H9 (cell line): ENCODE measurements around the gene KDF1. TPM values are rescaled to one million over a fixed set of nuclear protein-coding genes. Genes with fewer than 3 reads are reported as not detected.

ENCODE experiments used
- DNase-seq: peaks from one replicate; pipeline ENCODE4 v3.0.0-alpha.2; 2017
- H2AFZ ChIP-seq: one replicate; pipeline ENCODE4 v1.6.1; 2013; ENCODE audit warnings: mild to moderate bottlenecking, low read length, control low read depth, moderate library complexity
- H2AK5ac ChIP-seq: 2 replicates; pipeline ENCODE4 v1.6.1; 2013; ENCODE audit warnings: low read length, control low read depth, mixed read lengths; ENCODE audit not compliant: insufficient read length
- H2BK120ac ChIP-seq: one replicate; pipeline ENCODE4 v1.6.1; 2013; ENCODE audit warnings: low read depth, mild to moderate bottlenecking, low read length, control low read depth, inconsistent platforms; ENCODE audit not compliant: poor library complexity, severe bottlenecking
- H2BK12ac ChIP-seq: 2 replicates; pipeline ENCODE4 v1.6.1; 2013; ENCODE audit warnings: low read length, control low read depth, mixed read lengths, low read depth; ENCODE audit not compliant: insufficient read length
- H2BK15ac ChIP-seq: 2 replicates; pipeline ENCODE4 v1.6.1; 2013; ENCODE audit warnings: low read depth, low read length, control low read depth
- H2BK20ac ChIP-seq: one replicate; pipeline ENCODE4 v1.6.1; 2013; ENCODE audit warnings: low read depth, mild to moderate bottlenecking, low read length, control low read depth, inconsistent platforms; ENCODE audit not compliant: poor library complexity, severe bottlenecking
- H2BK5ac ChIP-seq: 2 replicates; pipeline ENCODE4 v1.6.1; 2013; ENCODE audit warnings: low read length, control low read depth, mixed read lengths; ENCODE audit not compliant: insufficient read length
- H3K14ac ChIP-seq: 2 replicates; pipeline ENCODE4 v1.6.1; 2013; ENCODE audit warnings: low read length, control low read depth; ENCODE audit not compliant: insufficient read depth
- H3K18ac ChIP-seq: 2 replicates; pipeline ENCODE4 v1.6.1; 2013; ENCODE audit warnings: low read depth, mild to moderate bottlenecking, mixed read lengths, low read length, control low read depth; ENCODE audit not compliant: insufficient read length
- H3K23ac ChIP-seq: 2 replicates; pipeline ENCODE4 v1.6.1; 2013; ENCODE audit warnings: low read length, control low read depth, mixed read lengths, low read depth; ENCODE audit not compliant: insufficient read length
- H3K23me2 ChIP-seq: 2 replicates; pipeline ENCODE4 v1.6.1; 2013; ENCODE audit warnings: low read depth, mild to moderate bottlenecking, mixed read lengths, low read length, control low read depth; ENCODE audit not compliant: insufficient read length, poor library complexity, severe bottlenecking
- H3K27ac ChIP-seq: 2 replicates; pipeline ENCODE4 v1.5.1; 2013; ENCODE audit warnings: low read length, control low read depth, mixed read lengths, low read depth; ENCODE audit not compliant: insufficient read length
- H3K27me3 ChIP-seq: 2 replicates; pipeline ENCODE4 v1.6.1; 2013; ENCODE audit warnings: low read length, control low read depth, inconsistent platforms; ENCODE audit not compliant: insufficient read depth
- H3K4ac ChIP-seq: 2 replicates; pipeline ENCODE4 v1.6.1; 2013; ENCODE audit warnings: low read depth, mild to moderate bottlenecking, control low read depth, inconsistent platforms, low read length, moderate library complexity
- H3K4me1 ChIP-seq: 2 replicates; pipeline ENCODE4 v1.6.1; 2013; ENCODE audit warnings: low read length, control low read depth, inconsistent platforms; ENCODE audit not compliant: insufficient read depth
- H3K4me2 ChIP-seq: 2 replicates; pipeline ENCODE4 v1.6.1; 2013; ENCODE audit warnings: low read length, control low read depth, mixed read lengths; ENCODE audit not compliant: insufficient read length, insufficient read depth
- H3K56ac ChIP-seq: 2 replicates; pipeline ENCODE4 v1.6.1; 2013; ENCODE audit warnings: low read depth, mild to moderate bottlenecking, mixed read lengths, low read length, control low read depth; ENCODE audit not compliant: insufficient read length
- H3K79me1 ChIP-seq: 2 replicates; pipeline ENCODE4 v1.6.1; 2013; ENCODE audit warnings: low read depth, mild to moderate bottlenecking, moderate library complexity, low read length, control low read depth, inconsistent platforms; ENCODE audit not compliant: insufficient read depth, poor library complexity, severe bottlenecking
- H3K79me2 ChIP-seq: 2 replicates; pipeline ENCODE4 v1.6.1; 2013; ENCODE audit warnings: low read length, control low read depth, inconsistent platforms; ENCODE audit not compliant: insufficient read depth
- H3K9ac ChIP-seq: 2 replicates; pipeline ENCODE4 v1.6.1; 2013; ENCODE audit warnings: low read length, control low read depth, mixed read lengths; ENCODE audit not compliant: insufficient read length; ENCODE audit errors: extremely low read depth
- H3K9me3 ChIP-seq: one replicate; pipeline ENCODE4 v1.6.1; 2013; ENCODE audit warnings: low read depth, low read length, inconsistent platforms; ENCODE audit not compliant: control insufficient read depth
- H3T11ph ChIP-seq: one replicate; pipeline ENCODE4 v1.6.1; 2013; ENCODE audit warnings: mild to moderate bottlenecking, low read length, control low read depth, inconsistent platforms
- H4K20me1 ChIP-seq: one replicate; pipeline ENCODE4 v1.6.1; 2013; ENCODE audit not compliant: control insufficient read depth, insufficient read length, insufficient read depth
- H4K5ac ChIP-seq: 2 replicates; pipeline ENCODE4 v1.6.1; 2013; ENCODE audit warnings: low read depth, mild to moderate bottlenecking, mixed read lengths, low read length, control low read depth; ENCODE audit not compliant: insufficient read length
- H4K8ac ChIP-seq: replicated peaks from 2 replicates; pipeline ENCODE4 v1.6.1; 2013; ENCODE audit warnings: low read length, control low read depth, mixed read lengths, low read depth; ENCODE audit not compliant: insufficient read length
- H4K91ac ChIP-seq: 2 replicates; pipeline ENCODE4 v1.6.1; 2013; ENCODE audit warnings: low read depth, mild to moderate bottlenecking, moderate library complexity, mixed read lengths, low read length, control low read depth; ENCODE audit not compliant: insufficient read length
- H3K27ac Mint-ChIP-seq, 3 experiments: 2 replicates in 2 of 3; 3 replicates in 1 of 3; pipeline ENCODE4 v1.8.0; 2020 to 2021; ENCODE audit warnings: mixed read lengths in 3 of 3, mild to moderate bottlenecking in 1 of 3, moderate library complexity in 1 of 3
- H3K27me3 Mint-ChIP-seq: 2 replicates; pipeline ENCODE4 v1.8.0; 2021; ENCODE audit warnings: low read depth, mild to moderate bottlenecking, moderate library complexity, mixed read lengths
- H3K36me3 Mint-ChIP-seq, 3 experiments: 2 replicates in 2 of 3; 3 replicates in 1 of 3; pipeline ENCODE4 v1.8.0; 2020 to 2021; ENCODE audit warnings: low read depth in 3 of 3, mixed read lengths in 3 of 3; ENCODE audit not compliant: insufficient read depth in 1 of 3
- H3K4me1 Mint-ChIP-seq, 2 experiments: 2 replicates each; pipeline ENCODE4 v1.8.0; 2020; ENCODE audit warnings: mixed read lengths in 2 of 2
- H3K4me3 Mint-ChIP-seq, 2 experiments: 2 replicates in 1 of 2; 3 replicates in 1 of 2; pipeline ENCODE4 v1.8.0; 2020 to 2021; ENCODE audit warnings: mild to moderate bottlenecking in 2 of 2, mixed read lengths in 2 of 2, moderate library complexity in 1 of 2
- H3K9me3 Mint-ChIP-seq, 2 experiments: 2 replicates in 1 of 2; 3 replicates in 1 of 2; pipeline ENCODE4 v1.8.0; 2020; ENCODE audit warnings: mild to moderate bottlenecking in 2 of 2, mixed read lengths in 2 of 2, moderate library complexity in 1 of 2
- CTCF ChIP-seq: fragments of 200-600 bp; sonication (generic); conservative IDR thresholded peaks from 3 replicates; pipeline ENCODE4 v1.8.0; 2021; ENCODE audit warnings: antibody characterized with exemption, mild to moderate bottlenecking
- WGBS: extraction: QIAGEN DNeasy Blood & Tissue Kit; methylation state at CpG from one replicate; pipeline ENCODE4 v1.1.7; 2013; ENCODE audit warnings: missing lambda C conversion rate, low lambda C conversion rate, mixed read lengths; ENCODE audit not compliant: insufficient read length; ENCODE audit errors: extremely low coverage; 5-methylcytosine and 5-hydroxymethylcytosine counted together
- total RNA-seq: library from RNA; stranded (reverse); gene quantifications from 2 replicates; pipeline ENCODE4 v1.2.1, GENCODE V29; 2021

Gene KDF1
- total RNA-seq, 1 experiment from 2014 or later = 17.6 TPM

- H4K5ac ChIP-seq = no peak overlapping the region
- peak overlapping the region; percentile 16 for H3K18ac ChIP-seq
- Mint-ChIP-seq H3K27me3 (no peaks in the 10 kb centered on the region), H3K4me3 (peak overlapping the region; percentile 48 to 62; a peak in 4 of 5 replicates), H3K27ac (peak overlapping the region; percentile 97 to 99 (median 98)), H3K36me3 (peaks cover 15 to 55% (median 48%) of the 10 kb centered on the region in 3 experiments; a peak in 6 of 7 replicates), H3K9me3 (no peaks in the 10 kb centered on the region), H3K4me1 (peaks cover 73% of the 10 kb centered on the region in 2 experiments)
- H2BK120ac ChIP-seq = no peak overlapping the region
- H3K56ac ChIP-seq = no peak overlapping the region
- no peak overlapping the region for H2BK20ac ChIP-seq
- peak overlapping the region; percentile 64; the same call in 1 of the 2 replicates for H3K14ac ChIP-seq
- no peaks in the 10 kb centered on the region for H3K9me3 ChIP-seq
- no peaks in the 10 kb centered on the region for H3K79me1 ChIP-seq
- H3K9ac ChIP-seq = no peak overlapping the region
- H3K23me2 ChIP-seq = peaks cover 13% of the 10 kb centered on the region
- H3K4ac ChIP-seq = no peak overlapping the region
- no peak overlapping the region for H2BK15ac ChIP-seq
- DNase-seq = peak; percentile 49
- peak overlapping the region; percentile 46 for H3K27ac ChIP-seq
- TF ChIP-seq CTCF = no peak
- peak overlapping the region; percentile 5 for H3K4me2 ChIP-seq
- H4K20me1 ChIP-seq = no peaks in the 10 kb centered on the region
- H2AK5ac ChIP-seq = no peak overlapping the region
- no CpG with 5 or more reads among the region's 11 CpGs for WGBS
- H3K27me3 ChIP-seq = no peaks in the 10 kb centered on the region
- no peak overlapping the region for H3T11ph ChIP-seq
- H4K8ac ChIP-seq = no peak overlapping the region
- H2BK12ac ChIP-seq = peak overlapping the region; percentile 29
- peak overlapping the region; percentile 1 for H4K91ac ChIP-seq
- H3K79me2 ChIP-seq = peaks cover 3% of the 10 kb centered on the region; the same call in 1 of the 2 replicates
- H3K4me1 ChIP-seq = peaks cover 19% of the 10 kb centered on the region
- H2AFZ ChIP-seq = no peak overlapping the region
- H3K23ac ChIP-seq = no peak overlapping the region
- no peak overlapping the region for H2BK5ac ChIP-seq
Measured at GRCh38 chr1:26998429-26999300, 38.4 kb upstream of the KDF1 start.
